CD4-positive, alpha-beta T cell (primary cell): ENCODE results near the gene RDH8. TPM values are rescaled to one million over a fixed set of nuclear protein-coding genes. Genes with fewer than 3 reads are reported as not detected.

Experiments
- ATAC-seq: fragments of 200-7000 bp; cut with Tn5 transposase; one replicate; pipeline ENCODE4 v1.10.0; 2022; ENCODE audit warnings: mild to moderate bottlenecking; ENCODE audit not compliant: poor library complexity
- CTCF ChIA-PET: fragments of 350-600 bp; sonication (Branson Sonifier 250); formaldehyde crosslinking; loops from one replicate; lab custom pipeline; 2021; ENCODE audit warnings: antibody characterized with exemption, inconsistent platforms; lab: Charles Lee
- POLR2A ChIA-PET: fragments of 350-600 bp; sonication (Branson Sonifier 250); formaldehyde crosslinking; loops from one replicate; lab custom pipeline; 2021; ENCODE audit warnings: antibody characterized with exemption, inconsistent platforms; lab: Charles Lee
- DNase-seq, 14 experiments: peaks; one replicate each; pipeline ENCODE4 v3.0.0-alpha.2; 2013 to 2020; ENCODE audit warnings: mixed read lengths in 2 of 14
- H3K27ac ChIP-seq, 2 donors: one replicate each; pipeline versions ENCODE4 v1.5.1 to v1.7.0; 2013; ENCODE audit warnings: low read length in 2 of 2, low read depth in 1 of 2, mild to moderate bottlenecking in 1 of 2
- H3K27me3 ChIP-seq, 2 experiments: 1 replicate in 1 of 2; 2 replicates in 1 of 2; pipeline versions ENCODE4 v1.6.1 to v1.7.0; 2013; ENCODE audit warnings: low read length in 2 of 2, control low read depth in 1 of 2, mild to moderate bottlenecking in 1 of 2, moderate library complexity in 1 of 2; ENCODE audit not compliant: insufficient read depth in 2 of 2, control insufficient read depth in 1 of 2
- H3K36me3 ChIP-seq: one replicate; pipeline ENCODE4 v1.6.1; 2013; ENCODE audit warnings: low read length, control low read depth; ENCODE audit not compliant: insufficient read depth
- H3K4me1 ChIP-seq: one replicate; pipeline ENCODE4 v1.6.1; 2013; ENCODE audit warnings: low read length, control low read depth; ENCODE audit not compliant: insufficient read depth
- H3K4me3 ChIP-seq: one replicate; pipeline ENCODE4 v1.5.1; 2013; ENCODE audit warnings: mild to moderate bottlenecking, low read length, moderate library complexity
- H3K9me3 ChIP-seq, 2 experiments: 1 replicate in 1 of 2; 2 replicates in 1 of 2; pipeline versions ENCODE4 v1.6.1 to v1.7.0; 2013; ENCODE audit warnings: low read length in 2 of 2, mild to moderate bottlenecking in 2 of 2, control low read depth in 1 of 2, moderate library complexity in 1 of 2; ENCODE audit not compliant: control insufficient read depth in 1 of 2, insufficient read depth in 1 of 2
- H3K27ac Mint-ChIP-seq: one replicate; pipeline ENCODE4 v1.8.0; 2020; ENCODE audit warnings: mixed read lengths
- H3K27me3 Mint-ChIP-seq: one replicate; pipeline ENCODE4 v1.8.0; 2021; ENCODE audit warnings: mixed read lengths
- H3K36me3 Mint-ChIP-seq: one replicate; pipeline ENCODE4 v1.8.0; 2021; ENCODE audit warnings: low read depth, mixed read lengths
- H3K4me1 Mint-ChIP-seq: one replicate; pipeline ENCODE4 v1.8.0; 2021; ENCODE audit warnings: low read depth, mixed read lengths
- H3K4me3 Mint-ChIP-seq: one replicate; pipeline ENCODE4 v1.8.0; 2020; ENCODE audit warnings: mild to moderate bottlenecking, mixed read lengths
- H3K9me3 Mint-ChIP-seq: one replicate; pipeline ENCODE4 v1.8.0; 2020; ENCODE audit warnings: mixed read lengths
- CTCF ChIP-seq: fragments of 200-600 bp; IDR thresholded peaks from one replicate; pipeline ENCODE4 v1.8.0; 2022; ENCODE audit warnings: antibody characterized with exemption, mild to moderate bottlenecking
- intact Hi-C, 2 experiments: fragments of 100-400 bp; cut with DNase I in 1 of 2; cut with micrococcal nuclease in 1 of 2; formaldehyde crosslinking; loops; one replicate each; pipeline versions ENCODE4 v1.15.1 to v1.9.0; 2023 to 2025; cut with DNase I, micrococcal nuclease
- total RNA-seq, 174 experiments: library from RNA in 2 of 174; stranded (reverse) in 2 of 174; gene quantifications; one replicate each; pipeline ENCODE4 v1.2.3 and lab custom pipeline; 2021 to 2026

Gene RDH8
- total RNA-seq, 2 experiments from 2014 or later, result not detected

DNA sequence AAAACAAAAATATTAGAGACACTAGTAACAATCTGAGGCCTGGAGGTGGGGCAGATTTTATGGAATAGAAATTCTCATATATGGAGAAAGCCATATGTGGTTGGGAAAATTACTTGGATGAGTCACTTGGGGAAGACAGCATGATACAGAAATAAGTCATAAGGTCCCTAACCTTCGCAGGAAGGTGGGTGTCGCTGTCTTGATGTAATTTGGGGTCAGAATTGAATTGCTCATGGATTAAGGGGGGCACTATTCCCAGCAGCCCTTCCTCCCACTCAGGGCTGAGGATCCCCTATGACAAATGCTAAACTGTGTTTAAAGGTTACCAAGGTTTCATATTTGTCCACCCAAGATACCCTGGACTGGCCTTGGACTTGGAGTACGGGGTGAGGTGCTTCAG lies 5.0 kb downstream of the RDH8 start:
- peaks cover 3 to 5% of the 10 kb centered on the region in 2 experiments for H3K27me3 ChIP-seq
- no peaks in the 10 kb centered on the region for H3K36me3 Mint-ChIP-seq
- H3K27ac ChIP-seq, result no peak overlapping the region
- intact Hi-C loops, result no loop called here
- no peaks in the 10 kb centered on the region for H3K9me3 Mint-ChIP-seq
- POLR2A ChIA-PET, result no interaction called here
- H3K27me3 Mint-ChIP-seq, result peaks cover 14% of the 10 kb centered on the region
- H3K4me1 Mint-ChIP-seq, result no peaks in the 10 kb centered on the region
- H3K9me3 ChIP-seq, result no peaks in the 10 kb centered on the region
- no peaks in the 10 kb centered on the region for H3K36me3 ChIP-seq
- no peak overlapping the region for H3K4me3 Mint-ChIP-seq
- CTCF ChIA-PET, result interaction anchor here (1.8 kb wide), 1 partner anchor 9 kb away, joined by 4 read pairs; no protein-coding TSS in a partner anchor
- ATAC-seq (no peak), DNase-seq (no peak)
- no peak overlapping the region for H3K4me3 ChIP-seq
- TF ChIP-seq CTCF, result no peak
- H3K4me1 ChIP-seq, result no peaks in the 10 kb centered on the region
- H3K27ac Mint-ChIP-seq, result no peak overlapping the region

- ChIA-PET CTCF (interaction anchor here (1.8 kb wide), 1 partner anchor 9 kb away, joined by 4 read pairs; no protein-coding TSS in a partner anchor), POLR2A (no interaction called here)
- no peaks in the 10 kb centered on the region for H3K36me3 ChIP-seq
- intact Hi-C loops, result no loop called here
- H3K4me3 ChIP-seq, result no peak overlapping the region
- no peak overlapping the region for H3K4me3 Mint-ChIP-seq
- no peak for TF ChIP-seq CTCF
- no peaks in the 10 kb centered on the region for H3K4me1 ChIP-seq
- H3K4me1 Mint-ChIP-seq, result no peaks in the 10 kb centered on the region
- no peaks in the 10 kb centered on the region for H3K36me3 Mint-ChIP-seq
- H3K27me3 Mint-ChIP-seq, result peaks cover 9% of the 10 kb centered on the region
- no peak for DNase-seq
- H3K9me3 ChIP-seq, result no peaks in the 10 kb centered on the region
- no peak overlapping the region for H3K27ac ChIP-seq
- no peak for ATAC-seq
- H3K27ac Mint-ChIP-seq, result no peak overlapping the region
- H3K9me3 Mint-ChIP-seq, result no peaks in the 10 kb centered on the region
- peaks cover 3 to 4% of the 10 kb centered on the region in 2 experiments for H3K27me3 ChIP-seq
Measured at GRCh38 chr19:10018786-10019185, 5.5 kb downstream of the RDH8 start.

- POLR2A ChIA-PET, result no interaction called here
Measured at GRCh38 chr19:10019246-10019645, 6.0 kb downstream of the RDH8 start.

More at GRCh38 chr19:10019246-10019645, 6.0 kb downstream of the RDH8 start:
- Mint-ChIP-seq H3K27me3 (peaks cover 5% of the 10 kb centered on the region), H3K27ac (no peak overlapping the region), H3K4me3 (no peak overlapping the region), H3K9me3 (no peaks in the 10 kb centered on the region), H3K36me3 (no peaks in the 10 kb centered on the region), H3K4me1 (no peaks in the 10 kb centered on the region)
- TF ChIP-seq CTCF, result no peak
- H3K27ac ChIP-seq, result no peak overlapping the region
- DNase-seq, result no peak
- CTCF ChIA-PET, result interaction anchor here (1.8 kb wide), 1 partner anchor 8 kb away, joined by 4 read pairs; no protein-coding TSS in a partner anchor
- H3K4me1 ChIP-seq, result no peaks in the 10 kb centered on the region
- no peaks in the 10 kb centered on the region for H3K27me3 ChIP-seq
- no peaks in the 10 kb centered on the region for H3K9me3 ChIP-seq
- H3K4me3 ChIP-seq, result no peak overlapping the region
- no peak for ATAC-seq
- intact Hi-C loops, result no loop called here
- H3K36me3 ChIP-seq, result no peaks in the 10 kb centered on the region
